Fibroblast of lung (primary cell): Measurements from ENCODE around the gene KLHL29. TPM values are rescaled to one million over a fixed set of nuclear protein-coding genes. Genes with fewer than 3 reads are reported as not detected.

Source experiments
- DNase-seq, 2 donors: peaks; one replicate each; pipeline versions ENCODE4 v3.0.0 to v3.0.0-alpha.2; 2010; ENCODE audit warnings: low read depth in 2 of 2
- H2AFZ ChIP-seq: 2 replicates; pipeline ENCODE4 v1.5.1; 2012; ENCODE audit warnings: low read length, control low read depth, inconsistent platforms
- H3K27ac ChIP-seq: 2 replicates; pipeline ENCODE4 v1.5.1; 2011; ENCODE audit warnings: low read length, control low read depth; ENCODE audit not compliant: insufficient read depth
- H3K27me3 ChIP-seq: 2 replicates; pipeline ENCODE4 v1.5.1; 2011; ENCODE audit warnings: mild to moderate bottlenecking, low read length; ENCODE audit not compliant: control insufficient read depth, insufficient read depth
- H3K36me3 ChIP-seq: 2 replicates; pipeline ENCODE4 v1.5.1; 2011; ENCODE audit warnings: low read length; ENCODE audit not compliant: control insufficient read depth, insufficient read depth
- H3K4me1 ChIP-seq: 2 replicates; pipeline ENCODE4 v1.5.1; 2011; ENCODE audit warnings: low read length; ENCODE audit not compliant: control insufficient read depth, insufficient read depth; ENCODE audit errors: extremely low read depth
- H3K4me2 ChIP-seq: 2 replicates; pipeline ENCODE4 v1.5.1; 2011; ENCODE audit warnings: low read length, control low read depth; ENCODE audit not compliant: insufficient read depth; ENCODE audit errors: extremely low read depth
- H3K4me3 ChIP-seq, 4 experiments: fragments of 200-600 bp in 1 of 4; sonication (generic) in 1 of 4; replicated peaks in 1 of 4; 2 replicates each; pipeline ENCODE4 v1.5.1; 2011 to 2016; ENCODE audit warnings: low read length in 4 of 4, low read depth in 3 of 4, mild to moderate bottlenecking in 3 of 4, control low read depth in 2 of 4, inconsistent platforms in 1 of 4, mixed read lengths in 1 of 4; ENCODE audit not compliant: insufficient read depth in 1 of 4; ENCODE audit errors: control extremely low read depth in 1 of 4
- H3K79me2 ChIP-seq: 2 replicates; pipeline ENCODE4 v1.5.1; 2012; ENCODE audit warnings: mild to moderate bottlenecking, low read length, inconsistent platforms; ENCODE audit not compliant: control insufficient read depth, insufficient read depth
- H3K9ac ChIP-seq: 2 replicates; pipeline ENCODE4 v1.5.1; 2011; ENCODE audit warnings: mild to moderate bottlenecking, low read length, control low read depth; ENCODE audit not compliant: insufficient read depth
- H3K9me3 ChIP-seq: 2 replicates; pipeline ENCODE4 v1.5.1; 2012; ENCODE audit warnings: low read depth, low read length; ENCODE audit not compliant: control insufficient read depth, insufficient read depth
- H4K20me1 ChIP-seq: 2 replicates; pipeline ENCODE4 v1.5.1; 2011; ENCODE audit warnings: low read length; ENCODE audit not compliant: control insufficient read depth, insufficient read depth; ENCODE audit errors: extremely low read depth
- EZH2 ChIP-seq: IDR thresholded peaks from 2 replicates; pipeline ENCODE4 v1.5.1; 2012; ENCODE audit warnings: low read length, control low read depth, mild to moderate bottlenecking; ENCODE audit errors: missing control alignments
- polyA plus RNA-seq, 2 donors: library from polyadenylated mRNA; depleted of rRNA in 1 of 2; stranded (reverse) in 1 of 2; unstranded in 1 of 2; fragments of >200 nt; gene quantifications; 2 replicates each; pipeline ENCODE4 v1.2.1, GENCODE V29; 2011 to 2012; ENCODE audit warnings: missing spikeins in 1 of 2
- total RNA-seq: library from RNA; depleted of rRNA; stranded (reverse); fragments of >200 nt; gene quantifications from 2 replicates; pipeline ENCODE4 v1.2.1, GENCODE V29; 2014
- TF ChIP-seq, protein P1 (sequence below), 2 donors: IDR thresholded peaks in 1 of 2; conservative IDR thresholded peaks in 1 of 2; 1 replicate in 1 of 2; 2 replicates in 1 of 2; pipeline ENCODE4 v1.5.1; 2011 to 2012; ENCODE audit warnings: low read length in 2 of 2, control low read depth in 1 of 2, inconsistent platforms in 1 of 2, low read depth in 1 of 2, mild to moderate bottlenecking in 1 of 2

Gene KLHL29
- total and polyA plus RNA-seq, 2 donors (not counting 1 experiment from before 2014, with no cell fraction given), result 7.1 to 7.9 TPM

DNA sequence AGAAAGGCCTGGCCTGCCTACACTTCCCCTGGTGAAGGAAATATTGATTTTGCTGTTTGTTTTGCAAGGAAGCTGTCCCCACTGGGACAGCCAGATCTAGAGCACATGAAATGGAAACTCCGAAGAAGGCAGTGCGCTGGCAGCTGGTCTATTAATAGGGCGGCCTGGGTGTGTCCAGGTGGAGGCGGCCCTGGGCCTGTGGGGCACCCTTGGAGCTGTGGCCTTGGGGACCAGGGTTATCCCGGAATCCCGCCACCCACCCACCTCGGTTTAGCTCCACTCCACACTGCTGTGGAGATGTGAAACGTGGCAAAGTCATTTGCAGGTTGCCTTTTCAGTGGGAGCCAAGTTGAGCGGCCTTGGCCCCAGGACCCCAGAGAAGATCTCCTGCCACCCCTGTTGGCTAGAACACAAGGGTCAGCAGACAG is 204.3 kb downstream of the KLHL29 start:
- DNase-seq, result no peak
- Histone ChIP-seq H3K9me3 (no peaks in the 10 kb centered on the region), H3K4me3 (no peak overlapping the region), H3K4me2 (no peak overlapping the region), H3K9ac (no peak overlapping the region), H2AFZ (no peak overlapping the region), H3K36me3 (no peaks in the 10 kb centered on the region), H4K20me1 (no peaks in the 10 kb centered on the region), H3K4me1 (no peaks in the 10 kb centered on the region), H3K27ac (no peak overlapping the region), H3K79me2 (no peaks in the 10 kb centered on the region), H3K27me3 (no peaks in the 10 kb centered on the region)
- TF ChIP-seq, protein P1, sequence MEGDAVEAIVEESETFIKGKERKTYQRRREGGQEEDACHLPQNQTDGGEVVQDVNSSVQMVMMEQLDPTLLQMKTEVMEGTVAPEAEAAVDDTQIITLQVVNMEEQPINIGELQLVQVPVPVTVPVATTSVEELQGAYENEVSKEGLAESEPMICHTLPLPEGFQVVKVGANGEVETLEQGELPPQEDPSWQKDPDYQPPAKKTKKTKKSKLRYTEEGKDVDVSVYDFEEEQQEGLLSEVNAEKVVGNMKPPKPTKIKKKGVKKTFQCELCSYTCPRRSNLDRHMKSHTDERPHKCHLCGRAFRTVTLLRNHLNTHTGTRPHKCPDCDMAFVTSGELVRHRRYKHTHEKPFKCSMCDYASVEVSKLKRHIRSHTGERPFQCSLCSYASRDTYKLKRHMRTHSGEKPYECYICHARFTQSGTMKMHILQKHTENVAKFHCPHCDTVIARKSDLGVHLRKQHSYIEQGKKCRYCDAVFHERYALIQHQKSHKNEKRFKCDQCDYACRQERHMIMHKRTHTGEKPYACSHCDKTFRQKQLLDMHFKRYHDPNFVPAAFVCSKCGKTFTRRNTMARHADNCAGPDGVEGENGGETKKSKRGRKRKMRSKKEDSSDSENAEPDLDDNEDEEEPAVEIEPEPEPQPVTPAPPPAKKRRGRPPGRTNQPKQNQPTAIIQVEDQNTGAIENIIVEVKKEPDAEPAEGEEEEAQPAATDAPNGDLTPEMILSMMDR (conservative IDR thresholded peaks at IDR 0.05 in 1 of 2, IDR thresholded peaks at IDR 0.05 in 1 of 2; ENCODE audit: low read depth in 1 of 2, low read length in 2 of 2), result no peak
- no peak for TF ChIP-seq EZH2

DNA sequence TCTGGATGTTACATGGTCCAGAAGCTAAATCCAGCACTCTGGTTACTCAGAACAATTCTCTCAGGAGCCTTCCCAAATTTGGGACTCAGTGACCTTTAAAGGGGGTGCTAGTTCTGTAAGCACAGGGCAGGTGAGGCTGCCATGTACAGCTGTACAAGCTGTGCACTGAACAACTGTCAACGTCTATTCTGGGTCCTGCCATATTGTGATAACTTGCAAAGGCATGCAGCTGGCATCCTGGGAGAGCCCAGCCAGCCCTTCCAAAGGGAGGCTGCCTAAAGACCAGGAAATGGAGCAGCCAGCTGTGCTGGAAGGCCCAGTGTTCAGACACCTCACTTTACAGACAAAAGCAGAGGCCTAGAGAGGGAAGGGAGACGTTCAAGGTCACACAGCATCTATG is 204.8 kb downstream of the KLHL29 start:
- Histone ChIP-seq H2AFZ (no peak overlapping the region), H3K36me3 (no peaks in the 10 kb centered on the region), H3K9ac (no peak overlapping the region), H3K4me3 (no peak overlapping the region), H3K9me3 (no peaks in the 10 kb centered on the region), H3K27ac (no peak overlapping the region), H4K20me1 (no peaks in the 10 kb centered on the region), H3K4me2 (no peak overlapping the region), H3K79me2 (no peaks in the 10 kb centered on the region), H3K4me1 (no peaks in the 10 kb centered on the region), H3K27me3 (no peaks in the 10 kb centered on the region)
- TF ChIP-seq, protein P1 (conservative IDR thresholded peaks at IDR 0.05 in 1 of 2, IDR thresholded peaks at IDR 0.05 in 1 of 2; ENCODE audit: low read depth in 1 of 2, low read length in 2 of 2), result no peak
- no peak for TF ChIP-seq EZH2
- DNase-seq, result no peak

DNA sequence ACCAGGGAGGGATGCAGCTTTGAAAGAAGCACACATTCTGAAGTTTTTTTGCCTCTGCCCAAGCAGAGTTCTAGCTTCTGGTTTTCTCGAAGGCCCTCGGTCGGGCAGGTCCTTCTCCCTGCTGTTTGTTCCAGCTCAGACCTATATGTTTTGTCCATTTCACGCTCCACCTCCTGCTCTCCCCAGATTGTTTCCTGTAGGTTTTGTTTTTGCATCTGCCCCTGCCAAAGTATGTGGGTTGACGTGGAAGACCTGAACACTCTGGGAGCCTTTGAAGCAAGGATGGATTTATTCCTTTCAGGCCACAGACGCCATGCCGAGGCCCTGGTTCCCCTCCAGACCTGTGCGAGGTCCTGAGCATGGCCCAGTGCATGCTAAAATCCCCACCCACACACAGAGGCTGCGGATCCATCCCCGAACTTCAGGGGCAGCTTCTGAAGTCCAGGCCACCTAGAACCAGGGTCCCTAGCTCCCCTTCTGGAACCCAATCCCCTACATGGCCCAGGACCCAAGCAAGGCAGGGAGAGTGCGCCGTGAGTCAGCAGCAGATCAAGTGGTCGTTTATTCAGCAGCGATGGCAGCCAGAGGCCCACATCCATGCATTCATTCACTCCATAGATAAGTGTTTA is 205.4 kb downstream of the KLHL29 start:
- Histone ChIP-seq H3K4me1 (no peaks in the 10 kb centered on the region), H4K20me1 (no peaks in the 10 kb centered on the region), H3K79me2 (no peaks in the 10 kb centered on the region), H3K36me3 (no peaks in the 10 kb centered on the region), H3K9ac (no peak overlapping the region), H3K4me2 (no peak overlapping the region), H3K27ac (no peak overlapping the region), H3K27me3 (no peaks in the 10 kb centered on the region), H2AFZ (no peak overlapping the region), H3K4me3 (no peak overlapping the region), H3K9me3 (no peaks in the 10 kb centered on the region)
- no peak for TF ChIP-seq EZH2
- TF ChIP-seq, protein P1 (conservative IDR thresholded peaks at IDR 0.05 in 1 of 2, IDR thresholded peaks at IDR 0.05 in 1 of 2; ENCODE audit: low read depth in 1 of 2, low read length in 2 of 2), result no peak
- no peak for DNase-seq
